ENCODE data around the gene DNER.
"Not testable (repeated sequence)": the region's sequence is repeated elsewhere in the genome, so short reads cannot be mapped to it uniquely, and the experiment has no call there.

GRCh38 chr2:229742691-229743090, 28.3 kb upstream of the DNER start:
- TF ChIP-seq CREB1 (IDR thresholded peaks at IDR 0.05; ENCODE audit: low read depth); PBX3 (IDR thresholded peaks at IDR 0.05; ENCODE audit: insufficient replicate concordance, low read depth, low read length); CTCF (IDR thresholded peaks at IDR 0.05 in 2 of 3, conservative IDR thresholded peaks at IDR 0.05 in 1 of 3; ENCODE audit: control insufficient read depth in 2 of 3, extremely low read depth in 1 of 3, insufficient read depth in 1 of 3, low read depth in 3 of 3, low read length in 3 of 3); GATAD2B (conservative IDR thresholded peaks at IDR 0.05; ENCODE audit: low read depth); SPI1 (IDR thresholded peaks at IDR 0.05; ENCODE audit: borderline replicate concordance, insufficient read depth, low read depth, low read length); ZBTB33 (IDR thresholded peaks at IDR 0.05); IKZF2 (IDR thresholded peaks at IDR 0.05); FOXK2 (IDR thresholded peaks at IDR 0.05); POLR2AphosphoS5 (IDR thresholded peaks at IDR 0.05; ENCODE audit: low read length); NFYB (IDR thresholded peaks at IDR 0.05; ENCODE audit: insufficient read depth, low read depth, low read length); USF2 (IDR thresholded peaks at IDR 0.05; ENCODE audit: borderline replicate concordance, low read depth, low read length); ZNF24 (IDR thresholded peaks at IDR 0.05): not testable (repeated sequence)
